A673 (cell line): ENCODE measurements around the gene HBD.

Experiments used
- CTCF ChIP-seq: fragments of 300-800, 200-600 bp; sonication (generic); conservative IDR thresholded peaks from 2 replicates; pipeline ENCODE4 v1.5.1; 2017; ENCODE audit warnings: low read depth, mild to moderate bottlenecking, antibody characterized with exemption, low read length, moderate library complexity, mixed read lengths
- EZH2 ChIP-seq: fragments of 200-600 bp; sonication (generic); IDR thresholded peaks from 2 replicates; pipeline ENCODE4 v1.6.1; 2017; ENCODE audit warnings: borderline replicate concordance, low read depth, mild to moderate bottlenecking, mixed read lengths, antibody characterized with exemption, low read length; ENCODE audit not compliant: poor library complexity, severe bottlenecking

GRCh38 chr11:5281596-5281995 is 47.3 kb upstream of the HBD start:
- TF ChIP-seq CTCF (no peak), EZH2 (no peak)
